Naive thymus-derived CD8-positive, alpha-beta T cell (primary cell): ENCODE measurements around the gene SHOC2. TPM values are rescaled to one million over a fixed set of nuclear protein-coding genes. Genes with fewer than 3 reads are reported as not detected.

Experiments
- ATAC-seq, 2 donors: fragments of 150-1000 bp; cut with Tn5 transposase in 1 of 2; sonication (Bioruptor Pico), chemical (Tn5 transposase) in 1 of 2; 1 replicate in 1 of 2; 2 replicates in 1 of 2; pipeline ENCODE4 v1.10.0; 2021; ENCODE audit warnings: mild to moderate bottlenecking in 2 of 2, moderate library complexity in 2 of 2
- POLR2A ChIA-PET: fragments of 350-600 bp; sonication (Branson Sonifier 250); formaldehyde crosslinking; loops from one replicate; lab custom pipeline; 2021; ENCODE audit warnings: antibody characterized with exemption; lab: Charles Lee
- DNase-seq, 10 donors: peaks; one replicate each; pipeline versions ENCODE4 v3.0.0 to v3.0.0-alpha.2; 2020 to 2022
- H3K27ac Mint-ChIP-seq, 10 donors: one replicate each; pipeline ENCODE4 v1.8.0; 2020 to 2022; ENCODE audit warnings: mild to moderate bottlenecking in 10 of 10, mixed read lengths in 10 of 10, moderate library complexity in 4 of 10, inconsistent platforms in 1 of 10
- H3K27me3 Mint-ChIP-seq, 5 donors: one replicate each; pipeline ENCODE4 v1.8.0; 2021 to 2022; ENCODE audit warnings: mixed read lengths in 5 of 5
- H3K36me3 Mint-ChIP-seq, 3 donors: one replicate each; pipeline ENCODE4 v1.8.0; 2020 to 2022; ENCODE audit warnings: mixed read lengths in 3 of 3, mild to moderate bottlenecking in 2 of 3, inconsistent platforms in 1 of 3
- H3K4me1 Mint-ChIP-seq, 4 donors: one replicate each; pipeline ENCODE4 v1.8.0; 2021 to 2022; ENCODE audit warnings: mixed read lengths in 4 of 4
- H3K4me3 Mint-ChIP-seq, 10 donors: one replicate each; pipeline ENCODE4 v1.8.0; 2020 to 2022; ENCODE audit warnings: mild to moderate bottlenecking in 10 of 10, mixed read lengths in 10 of 10, moderate library complexity in 6 of 10, inconsistent platforms in 1 of 10
- H3K9me3 Mint-ChIP-seq, 9 donors: one replicate each; pipeline ENCODE4 v1.8.0; 2020 to 2022; ENCODE audit warnings: mixed read lengths in 9 of 9, mild to moderate bottlenecking in 3 of 9, inconsistent platforms in 1 of 9, moderate library complexity in 1 of 9
- polyA plus RNA-seq, 3 donors: library from polyadenylated mRNA; unstranded; fragments of 300-500 nt; fragmentation: Illumina TruSeq; gene quantifications; one replicate each; pipeline ENCODE4 v1.2.3, GENCODE V29; 2021
- total RNA-seq, 8 experiments: library from RNA in 2 of 8; stranded (reverse) in 2 of 8; gene quantifications; one replicate each; pipeline ENCODE4 v1.2.3 and lab custom pipeline; 2021 to 2026

Gene SHOC2
- total RNA-seq, result 10 to 100 TPM; 66.1 to 72.6 TPM
- 10 to 100 TPM; 43.2 to 58.3 (median 57.7) TPM for polyA plus RNA-seq
- 49.4 to 96.7 (median 68.0) reads per million in 6 experiments for total RNA-seq (lab: John Stamatoyannopoulos, UW)

- Mint-ChIP-seq H3K27ac (peak within 1 kb of the TSS; percentile 99 to 100 (median 100)), H3K4me3 (peak within 1 kb of the TSS; percentile 89 to 100 (median 98)), H3K4me1 (peaks cover 16 to 62% (median 49%) of the 10 kb centered on the region in 4 donors), H3K27me3 (no peaks in the 10 kb centered on the region), H3K36me3 (peaks cover 0 to 17% (median 4%) of the 10 kb centered on the region in 3 donors), H3K9me3 (no peaks in the 10 kb centered on the region)
- DNase-seq (peak in 9 of 10 donors; percentile 91 to 100 (median 99)), ATAC-seq (peak; percentile 49 to 57)
- POLR2A ChIA-PET, result interaction anchor here (0.6 to 3.1 kb wide), 14 partner anchors 9 to 124 kb away, joined by 3 to 24 read pairs (median 4); partner anchors contain the start of gene PDCD4
Measured at GRCh38 chr10:110919349-110919931, at the start of gene SHOC2. SHOC2 (plus strand) TSS chr10:110919604; CDS start chr10:110964359, 44,755 bp downstream.

DNA sequence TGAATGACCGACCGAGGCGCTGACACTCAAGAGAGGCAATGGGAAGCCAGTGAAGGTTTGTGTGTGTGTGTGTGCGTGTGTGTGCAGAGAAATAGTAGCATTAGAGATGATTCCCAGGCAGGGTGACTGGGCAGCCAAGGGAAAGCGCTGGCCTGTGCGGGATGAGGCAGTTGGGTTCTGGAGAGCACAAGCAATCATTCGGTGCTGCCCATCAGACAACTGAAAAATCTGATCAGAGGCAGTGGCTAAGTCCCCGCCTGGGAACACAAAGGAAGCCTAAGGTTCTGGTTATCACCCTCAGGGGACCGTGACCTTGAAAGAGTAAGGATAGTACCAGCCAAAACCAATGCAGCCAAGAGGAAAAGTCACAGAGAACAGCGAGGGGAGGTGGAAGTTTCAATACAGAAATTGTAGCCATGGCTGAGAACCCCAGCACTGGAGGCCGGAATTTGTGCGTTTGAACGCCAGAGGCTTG is 48.5 kb upstream of the SHOC2 start:
- POLR2A ChIA-PET, result interaction anchor here (0.8 to 3.1 kb wide), 17 partner anchors 10 to 125 kb away, joined by 3 to 87 read pairs (median 6); partner anchors contain the start of genes BBIP1 and SHOC2
- H3K4me1 Mint-ChIP-seq, result peaks cover 39 to 82% (median 68%) of the 10 kb centered on the region in 4 donors
- peaks cover 0 to 10% (median 3%) of the 10 kb centered on the region in 3 donors for H3K36me3 Mint-ChIP-seq
- peaks cover 0 to 2% (median 0%) of the 10 kb centered on the region in 9 donors for H3K9me3 Mint-ChIP-seq
- peak overlapping the region; percentile 97 to 100 (median 99) for H3K27ac Mint-ChIP-seq
- H3K4me3 Mint-ChIP-seq, result peak overlapping the region; percentile 79 to 99 (median 96)
- DNase-seq (no peak), ATAC-seq (no peak)
- H3K27me3 Mint-ChIP-seq, result no peaks in the 10 kb centered on the region

- Mint-ChIP-seq H3K36me3 (peaks cover 0 to 16% (median 3%) of the 10 kb centered on the region in 3 donors), H3K4me3 (peak within 1 kb of the TSS; percentile 79 to 99 (median 96)), H3K27ac (peak within 1 kb of the TSS; percentile 97 to 100 (median 99)), H3K4me1 (peaks cover 34 to 81% (median 65%) of the 10 kb centered on the region in 4 donors), H3K9me3 (peaks cover 0 to 2% (median 0%) of the 10 kb centered on the region in 9 donors), H3K27me3 (no peaks in the 10 kb centered on the region)
- DNase-seq (peak; percentile 90 to 95 (median 92)), ATAC-seq (peak; percentile 60 to 67)
- POLR2A ChIA-PET, result interaction anchor here (0.5 to 3.1 kb wide), 20 partner anchors 10 to 661 kb away, joined by 3 to 87 read pairs (median 4); partner anchors contain the start of genes BBIP1 and SHOC2
Measured at GRCh38 chr10:110871298-110872084, 47.9 kb upstream of the SHOC2 start, which contains the start of gene PDCD4. PDCD4 (plus strand) TSS chr10:110871928; CDS start chr10:110876028, 4,100 bp downstream.

- POLR2A ChIA-PET, result interaction anchor here (0.6 to 3.1 kb wide), 22 partner anchors 8 to 662 kb away, joined by 3 to 87 read pairs (median 5); partner anchors contain the start of genes BBIP1 and SHOC2
- Mint-ChIP-seq H3K9me3 (peaks cover 0 to 2% (median 0%) of the 10 kb centered on the region in 9 donors), H3K4me3 (peak overlapping the region; percentile 79 to 99 (median 95)), H3K27ac (peak overlapping the region; percentile 96 to 99 (median 98)), H3K36me3 (peaks cover 0 to 20% (median 3%) of the 10 kb centered on the region in 3 donors), H3K4me1 (peaks cover 31 to 77% (median 60%) of the 10 kb centered on the region in 4 donors), H3K27me3 (no peaks in the 10 kb centered on the region)
- ATAC-seq (peak; percentile 67 to 78), DNase-seq (peak; percentile 67 to 96 (median 93))
Measured at GRCh38 chr10:110872145-110872983, 47.0 kb upstream of the SHOC2 start.

DNA sequence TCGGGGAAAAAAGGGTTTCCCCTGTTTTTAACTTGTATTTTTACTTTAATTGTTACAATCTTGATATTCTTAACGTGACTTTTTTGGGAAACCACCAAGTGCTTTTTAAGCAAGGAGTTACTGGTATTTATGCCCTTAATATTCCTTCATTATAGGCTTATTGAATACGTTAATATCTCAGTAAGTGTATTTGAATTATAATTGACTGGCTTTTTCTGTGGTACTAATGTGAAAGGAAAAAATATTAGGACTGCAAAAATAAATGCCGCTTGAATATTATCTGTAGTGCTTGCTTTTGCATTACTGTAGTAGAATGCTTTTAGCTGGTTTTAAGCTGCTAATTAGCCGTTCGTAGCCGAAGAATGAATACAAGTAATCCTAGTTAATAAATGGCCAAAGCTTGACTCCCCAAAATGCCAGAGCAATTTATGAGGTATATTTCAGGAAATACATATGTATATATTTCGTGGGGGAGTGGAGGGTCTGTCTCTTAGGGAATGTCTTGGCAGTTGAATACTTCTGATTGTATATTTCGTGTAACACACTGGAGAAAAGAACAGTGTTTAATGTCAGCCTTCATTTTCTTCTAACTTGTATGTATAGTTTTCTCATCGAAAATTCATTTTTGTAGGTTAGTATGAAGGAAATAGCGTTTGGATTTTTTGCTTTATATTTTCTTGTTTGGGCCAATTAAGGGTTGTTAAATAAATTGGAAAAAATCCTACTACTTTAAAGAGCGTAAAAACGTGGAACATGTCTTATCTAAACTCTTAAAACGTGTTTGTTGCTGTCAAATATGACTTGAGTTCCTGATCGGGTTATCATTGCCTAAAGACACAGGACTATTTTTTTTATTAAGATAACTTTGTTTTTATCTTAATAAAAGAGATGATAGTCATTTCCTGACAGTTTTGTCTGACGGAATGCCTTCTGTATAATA is 46.1 kb upstream of the SHOC2 start:
- Mint-ChIP-seq H3K9me3 (peaks cover 0 to 2% (median 0%) of the 10 kb centered on the region in 9 donors), H3K4me3 (peak overlapping the region; percentile 79 to 99 (median 95)), H3K36me3 (peaks cover 3 to 29% (median 3%) of the 10 kb centered on the region in 3 donors), H3K27me3 (no peaks in the 10 kb centered on the region), H3K27ac (peak overlapping the region; percentile 96 to 99 (median 98)), H3K4me1 (peaks cover 25 to 77% (median 60%) of the 10 kb centered on the region in 4 donors)
- POLR2A ChIA-PET, result interaction anchor here (0.6 to 3.1 kb wide), 17 partner anchors 9 to 663 kb away, joined by 3 to 87 read pairs (median 5); partner anchors contain the start of genes BBIP1 and SHOC2
- no peak for DNase-seq
- no peak for ATAC-seq

- ATAC-seq (no peak), DNase-seq (no peak)
- POLR2A ChIA-PET, result interaction anchor here (1.8 to 3.1 kb wide), 3 partner anchors 9 to 49 kb away, joined by 5 to 87 read pairs (median 20); no protein-coding TSS in a partner anchor
- Mint-ChIP-seq H3K27me3 (no peaks in the 10 kb centered on the region), H3K36me3 (peaks cover 3 to 36% (median 4%) of the 10 kb centered on the region in 3 donors), H3K4me1 (peaks cover 28 to 77% (median 60%) of the 10 kb centered on the region in 4 donors), H3K4me3 (peak overlapping the region; percentile 75 to 98 (median 92)), H3K9me3 (peaks cover 0 to 2% (median 0%) of the 10 kb centered on the region in 9 donors), H3K27ac (peak overlapping the region; percentile 90 to 99 (median 95))
Measured at GRCh38 chr10:110873951-110874350, 45.5 kb upstream of the SHOC2 start.

GRCh38 chr10:110876000-110876399 is 43.4 kb upstream of the SHOC2 start:
- no peak for ATAC-seq
- peak overlapping the region; percentile 36 to 99 (median 74) for H3K27ac Mint-ChIP-seq
- POLR2A ChIA-PET, result interaction anchor here (0.6 to 1.4 kb wide), 3 partner anchors 9 to 23 kb away, joined by 3 read pairs; no protein-coding TSS in a partner anchor
- H3K4me3 Mint-ChIP-seq, result peak overlapping the region in 9 of 10 donors; percentile 29 to 79 (median 57)
- peaks cover 0 to 2% (median 0%) of the 10 kb centered on the region in 9 donors for H3K9me3 Mint-ChIP-seq
- peaks cover 18 to 76% (median 59%) of the 10 kb centered on the region in 4 donors for H3K4me1 Mint-ChIP-seq
- H3K36me3 Mint-ChIP-seq, result peaks cover 0 to 49% (median 7%) of the 10 kb centered on the region in 3 donors
- no peak for DNase-seq
- H3K27me3 Mint-ChIP-seq, result no peaks in the 10 kb centered on the region

DNA sequence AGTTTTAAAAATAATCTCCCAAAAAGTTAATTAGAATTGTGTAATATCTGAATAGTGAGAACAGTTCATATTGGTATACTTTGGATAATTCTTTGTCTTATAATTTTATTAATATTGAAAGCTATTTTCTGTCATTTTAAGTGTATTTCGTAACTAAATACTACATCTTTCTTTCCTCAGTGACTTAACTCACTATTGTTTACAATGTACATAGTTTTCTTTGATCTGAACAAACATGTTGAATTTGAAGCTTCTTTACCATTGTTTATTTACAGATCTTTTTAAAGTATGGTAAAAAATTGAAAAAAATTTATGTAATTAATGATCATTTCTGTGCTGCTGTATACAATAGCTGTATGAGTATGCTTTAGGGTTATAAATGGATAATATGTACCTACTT is 42.6 kb upstream of the SHOC2 start:
- POLR2A ChIA-PET, result interaction anchor here (1.2 to 1.4 kb wide), 2 partner anchors 8 to 11 kb away, joined by 3 read pairs; no protein-coding TSS in a partner anchor
- H3K27me3 Mint-ChIP-seq, result no peaks in the 10 kb centered on the region
- H3K9me3 Mint-ChIP-seq, result peaks cover 0 to under 1% (median 0%) of the 10 kb centered on the region in 9 donors
- DNase-seq (no peak), ATAC-seq (no peak)
- peaks cover 4 to 57% (median 11%) of the 10 kb centered on the region in 3 donors for H3K36me3 Mint-ChIP-seq
- H3K4me1 Mint-ChIP-seq, result peaks cover 17 to 77% (median 58%) of the 10 kb centered on the region in 4 donors
- H3K4me3 Mint-ChIP-seq, result peak overlapping the region in 3 of 10 donors; percentile 16 to 66 (median 33)
- peak overlapping the region in 7 of 10 donors; percentile 35 to 79 (median 66) for H3K27ac Mint-ChIP-seq

DNA sequence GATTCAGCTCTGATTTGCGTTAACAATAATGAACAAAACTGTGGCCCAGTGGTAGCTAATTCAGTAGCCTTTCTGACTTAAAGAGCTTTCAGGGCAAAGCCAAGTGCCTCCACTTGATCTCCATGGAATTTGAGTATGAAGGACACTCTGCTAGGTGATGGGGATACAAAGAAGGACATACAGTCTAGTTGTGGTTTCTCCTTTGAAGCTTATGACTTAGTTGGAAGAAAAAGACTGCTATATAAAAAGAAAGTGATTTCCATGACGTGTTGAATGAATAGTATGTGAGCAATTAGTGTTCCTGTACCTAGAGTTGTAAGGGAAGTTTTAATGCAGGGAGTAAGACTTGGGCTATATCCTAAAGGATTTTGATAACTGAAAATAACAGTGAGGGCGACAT is 39.4 kb upstream of the SHOC2 start:
- H3K27ac Mint-ChIP-seq, result peak overlapping the region; percentile 17 to 83 (median 60)

DNA sequence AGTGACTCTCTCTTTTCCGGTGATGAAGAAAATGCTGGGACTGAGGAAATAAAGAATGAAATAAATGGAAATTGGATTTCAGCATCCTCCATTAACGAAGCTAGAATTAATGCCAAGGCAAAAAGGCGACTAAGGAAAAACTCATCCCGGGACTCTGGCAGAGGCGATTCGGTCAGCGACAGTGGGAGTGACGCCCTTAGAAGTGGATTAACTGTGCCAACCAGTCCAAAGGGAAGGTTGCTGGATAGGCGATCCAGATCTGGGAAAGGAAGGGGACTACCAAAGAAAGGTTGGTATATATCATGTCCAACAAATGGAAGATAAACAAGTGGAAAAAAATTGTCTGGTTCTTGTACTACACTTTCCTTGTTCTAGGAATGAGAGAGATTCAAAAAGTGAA is 38.2 kb upstream of the SHOC2 start:
- H3K27ac Mint-ChIP-seq, result peak overlapping the region in 9 of 10 donors; percentile 15 to 82 (median 66)
- H3K4me1 Mint-ChIP-seq, result peaks cover 28 to 83% (median 72%) of the 10 kb centered on the region in 4 donors
- POLR2A ChIA-PET, result interaction anchor here (1.0 kb wide), 1 partner anchor 10 kb away, joined by 3 read pairs; the partner anchor contains the start of gene PDCD4
- H3K36me3 Mint-ChIP-seq, result peaks cover 16 to 83% (median 28%) of the 10 kb centered on the region in 3 donors
- H3K4me3 Mint-ChIP-seq, result peak overlapping the region in 9 of 10 donors; percentile 8 to 71 (median 33)
- no peaks in the 10 kb centered on the region for H3K9me3 Mint-ChIP-seq
- H3K27me3 Mint-ChIP-seq, result no peaks in the 10 kb centered on the region
- no peak for DNase-seq
- ATAC-seq, result no peak

More for the DNA sequence above, 39.4 kb upstream of the SHOC2 start:
- DNase-seq (no peak), ATAC-seq (peak in 1 of 2 donors; percentile 26)
- POLR2A ChIA-PET, result interaction anchor here (0.8 to 1.2 kb wide), 3 partner anchors 18 to 375 kb away, joined by 3 to 5 read pairs (median 3); no protein-coding TSS in a partner anchor
- Mint-ChIP-seq H3K4me3 (peak overlapping the region in 8 of 10 donors; percentile 1 to 50 (median 24)), H3K36me3 (peaks cover 13 to 83% (median 26%) of the 10 kb centered on the region in 3 donors), H3K4me1 (peaks cover 25 to 87% (median 75%) of the 10 kb centered on the region in 4 donors), H3K9me3 (no peaks in the 10 kb centered on the region), H3K27me3 (no peaks in the 10 kb centered on the region)
